Heart left ventricle (tissue), 16 donors: ENCODE results near the gene SLC38A2. TPM values are rescaled to one million over a fixed set of nuclear protein-coding genes. Genes with fewer than 3 reads are reported as not detected.
A peak's percentile ranks its signal among the peaks of the same experiment; 100 is the strongest.

Experiments
- ATAC-seq, 4 donors: fragments of 200-7000 bp; cut with Tn5 transposase; one replicate each; pipeline ENCODE4 v1.9.1; 2020 to 2022; ENCODE audit warnings: moderate library complexity in 4 of 4, mild to moderate bottlenecking in 3 of 4, moderate number of reproducible peaks in 1 of 4
- DNase-seq, 5 donors: peaks; one replicate each; pipeline ENCODE4 v3.0.0-alpha.2; 2020
- H3K27ac ChIP-seq, 12 donors: fragments of 200-600 bp; sonication (generic) in 4 of 12; one replicate each; pipeline versions ENCODE4 v1.5.0 to v1.8.0; 2016 to 2022; ENCODE audit warnings: mild to moderate bottlenecking in 2 of 12
- H3K27me3 ChIP-seq, 9 donors: fragments of 200-600 bp; sonication (generic) in 2 of 9; one replicate each; pipeline versions ENCODE4 v1.5.1 to v1.8.0; 2016 to 2022; ENCODE audit warnings: mild to moderate bottlenecking in 3 of 9
- H3K36me3 ChIP-seq, 9 donors: fragments of 200-600 bp; sonication (generic) in 2 of 9; one replicate each; pipeline versions ENCODE4 v1.5.0 to v1.8.0; 2018 to 2022; ENCODE audit warnings: mild to moderate bottlenecking in 2 of 9
- H3K4me1 ChIP-seq, 12 donors: fragments of 200-600 bp; sonication (generic) in 4 of 12; one replicate each; pipeline versions ENCODE4 v1.5.0 to v1.8.0; 2016 to 2022; ENCODE audit warnings: mild to moderate bottlenecking in 3 of 12
- H3K4me3 ChIP-seq, 12 donors: fragments of 200-600 bp; sonication (generic) in 4 of 12; one replicate each; pipeline versions ENCODE4 v1.5.0 to v1.8.0; 2017 to 2022; ENCODE audit warnings: mild to moderate bottlenecking in 9 of 12, moderate library complexity in 4 of 12
- H3K9me3 ChIP-seq, 12 donors: fragments of 200-600 bp; sonication (generic) in 4 of 12; one replicate each; pipeline versions ENCODE4 v1.5.0 to v1.8.0; 2016 to 2022; ENCODE audit warnings: mild to moderate bottlenecking in 1 of 12
- CTCF ChIP-seq, 12 donors: fragments of 200-600 bp; sonication (generic) in 4 of 12; IDR thresholded peaks; one replicate each; pipeline versions ENCODE4 v1.5.0 to v1.8.0; 2018 to 2022; ENCODE audit warnings: antibody characterized with exemption in 12 of 12, mild to moderate bottlenecking in 5 of 12
- POLR2A ChIP-seq, 2 donors: fragments of 450-650 bp; IDR thresholded peaks; one replicate each; pipeline ENCODE4 v1.6.1; 2017; ENCODE audit warnings: antibody characterized with exemption in 2 of 2, mild to moderate bottlenecking in 2 of 2, moderate library complexity in 2 of 2
- WGBS, 4 donors: extraction: QIAGEN DNeasy Blood & Tissue Kit in 2 of 4; methylation state at CpG; one replicate each; pipeline versions ENCODE4 v1.1.5 to v1.1.7; 2013 to 2018; 5-methylcytosine and 5-hydroxymethylcytosine counted together
- intact Hi-C, 10 donors: fragments of 100-400 bp; cut with DNase I; formaldehyde crosslinking; loops; one replicate each; pipeline versions ENCODE4 v1.11.1 to v1.14.2; 2022
- polyA plus RNA-seq, 2 donors: library from polyadenylated mRNA; stranded (reverse); fragments of 200-250 nt; gene quantifications; one replicate each; pipeline ENCODE4 v1.2.3, GENCODE V29; 2013
- total RNA-seq, 9 donors: library from RNA; depleted of rRNA in 2 of 9; stranded (reverse); fragments of >200 nt in 2 of 9; fragmentation: NEBNext Ultra II Directional in 3 of 9; extraction: Animal tissue kit (Norgen Biotek cat#: 25700) in 3 of 9; gene quantifications; one replicate each; pipeline versions ENCODE4 v1.1.0 to v1.2.4, GENCODE V29; 2016 to 2023
- donor health status: ischemic (EF 13 %, LVEDD 7.1; RV severe dilation, severe dysfunction).
- donor health status: healthy with polysubstance abuse.
- donor health status: DM: no; HTN: yes; CAD: no.
- donor health status: DM: no; HTN: no; CAD: no.
- donor health status: ischemic (EF 25% LVEDD 6.9; RV normal size, moderate dysfunction).
- donor health status: ischemic (EF 25% LVEDD 5.7; RV mildly dilated, moderate dysfunction).
- donor health status: healthy.
- donor health status: DM: yes; HTN: yes; CAD: no.
- donor health status: ischemic (EF 35%, LVEDD 5.7; RV mildly dilated, moderate dysfunction).
- donor health status: nonischemic (EF 11% LVEDD 7.7; RV severe dilation, severe dysfunction).
- donor health status: DM: yes; HTN: yes; CAD: no.
- donor health status: PGD.
- donor health status: ischemic (EF 29% LVEDD 5.4; RV normal size, mild dysfunction).
- donor health status: nonischemic (EF 23%, LVEDD 6.1; RV moderate dilation, normal function).

SLC38A2 gene
- total and polyA plus RNA-seq, 11 donors = 39.7 to 373 (median 161) TPM

GRCh38 chr12:46409974-46410373 lies 37.4 kb upstream of the SLC38A2 start:
- WGBS, 4 donors = 58 to 75% (median 72%) methylated on average over 1 of the region's 1 CpG
- no peak for TF ChIP-seq POLR2A (IDR thresholded peaks at IDR 0.05)
- TF ChIP-seq CTCF (IDR thresholded peaks at IDR 0.05) = no peak
- intact Hi-C loops = no loop called here

GRCh38 chr12:46409342-46409741 lies 36.8 kb upstream of the SLC38A2 start:
- no peak for DNase-seq
- H3K36me3 ChIP-seq = no peaks in the 10 kb centered on the region
- H3K4me3 ChIP-seq = no peak overlapping the region
- peaks cover 0 to 4% (median 0%) of the 10 kb centered on the region in 12 donors for H3K9me3 ChIP-seq
- WGBS, 4 donors = 21 to 31% (median 28%) methylated on average over 3 of the region's 3 CpGs
- TF ChIP-seq POLR2A (IDR thresholded peaks at IDR 0.05) (no peak), CTCF (IDR thresholded peaks at IDR 0.05) (peak in 2 of 12 donors; percentile 5 to 19)
- intact Hi-C loops = no loop called here
- peak overlapping the region in 10 of 12 donors; percentile 37 to 79 (median 58) for H3K27ac ChIP-seq
- H3K27me3 ChIP-seq = no peaks in the 10 kb centered on the region
- peak in 3 of 4 donors; percentile 41 to 48 (median 46) for ATAC-seq
- peaks cover 0 to 57% (median 37%) of the 10 kb centered on the region in 12 donors for H3K4me1 ChIP-seq

More at GRCh38 chr12:46409974-46410373, 37.4 kb upstream of the SLC38A2 start:
- Histone ChIP-seq H3K27me3 (no peaks in the 10 kb centered on the region), H3K4me3 (peak overlapping the region in 1 of 12 donors; percentile 30), H3K27ac (peak overlapping the region in 11 of 12 donors; percentile 37 to 79 (median 57)), H3K4me1 (peaks cover 0 to 53% (median 35%) of the 10 kb centered on the region in 12 donors), H3K36me3 (no peaks in the 10 kb centered on the region), H3K9me3 (no peaks in the 10 kb centered on the region)
- DNase-seq (no peak), ATAC-seq (no peak)

DNA sequence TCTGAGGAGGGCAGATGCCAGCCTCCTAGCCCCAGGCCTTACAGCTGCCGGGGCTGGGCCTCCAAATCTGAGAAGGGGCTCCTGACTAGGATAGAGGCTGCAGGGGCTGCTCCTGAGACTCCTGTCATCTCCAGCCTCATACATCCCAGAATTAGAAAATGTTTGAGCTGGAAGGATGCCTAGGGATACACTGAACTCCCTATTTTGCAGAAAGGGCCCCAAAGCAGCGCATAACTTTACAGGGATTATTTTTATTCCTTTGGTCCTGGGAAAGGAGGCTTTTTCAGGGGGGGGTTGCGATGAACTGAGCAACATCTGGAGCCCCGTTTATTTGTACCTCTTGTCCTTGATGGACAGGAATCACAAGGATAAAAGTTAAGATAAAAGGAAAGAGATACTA lies 35.9 kb upstream of the SLC38A2 start:
- Histone ChIP-seq H3K27ac (peak overlapping the region in 6 of 12 donors; percentile 37 to 79 (median 55)), H3K9me3 (peaks cover 0 to 4% (median 0%) of the 10 kb centered on the region in 12 donors), H3K4me3 (no peak overlapping the region), H3K36me3 (no peaks in the 10 kb centered on the region), H3K27me3 (no peaks in the 10 kb centered on the region), H3K4me1 (peaks cover 0 to 59% (median 45%) of the 10 kb centered on the region in 12 donors)
- 57 to 71% (median 64%) methylated on average over 4 of the region's 4 CpGs for WGBS, 4 donors
- no peak for DNase-seq
- TF ChIP-seq CTCF (IDR thresholded peaks at IDR 0.05) (no peak), POLR2A (IDR thresholded peaks at IDR 0.05) (no peak)
- no peak for ATAC-seq
- intact Hi-C loops = no loop called here

DNA sequence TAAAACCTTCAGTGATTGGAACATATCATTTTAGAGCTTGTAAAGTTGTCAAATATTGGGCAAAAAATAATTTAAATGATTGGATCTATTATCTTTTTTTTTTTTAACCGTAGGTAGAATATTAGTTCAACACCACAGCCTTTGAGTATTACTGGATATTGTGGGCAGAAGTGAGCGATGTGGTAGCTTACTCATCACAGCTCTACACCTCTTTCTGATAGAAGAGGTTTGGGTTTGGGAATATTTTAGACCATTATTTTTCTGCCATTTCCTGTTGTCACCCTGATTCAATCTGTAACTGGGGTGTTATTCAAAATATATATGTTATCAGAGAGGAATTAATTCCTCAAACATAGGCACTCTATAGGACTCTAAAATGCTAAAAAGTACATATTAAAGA lies 34.8 kb upstream of the SLC38A2 start:
- WGBS, 4 donors = 93 to 100% (median 98%) methylated on average over 2 of the region's 2 CpGs
- intact Hi-C loops = no loop called here
- Histone ChIP-seq H3K27ac (peak overlapping the region in 1 of 12 donors; percentile 43), H3K9me3 (peaks cover 0 to 4% (median 0%) of the 10 kb centered on the region in 12 donors), H3K4me3 (no peak overlapping the region), H3K4me1 (peaks cover 0 to 70% (median 54%) of the 10 kb centered on the region in 12 donors), H3K36me3 (no peaks in the 10 kb centered on the region), H3K27me3 (no peaks in the 10 kb centered on the region)
- ATAC-seq (no peak), DNase-seq (no peak)
- TF ChIP-seq POLR2A (IDR thresholded peaks at IDR 0.05) (no peak), CTCF (IDR thresholded peaks at IDR 0.05) (no peak)
